K562 (cell line): ENCODE results near the gene PKD1. TPM values are rescaled to one million over a fixed set of nuclear protein-coding genes. Genes with fewer than 3 reads are reported as not detected.
A peak's percentile ranks its signal among the peaks of the same experiment; 100 is the strongest.

Source experiments
- BRCA1 ChIP-seq, 2 experiments: fragments of 450-650 bp in 1 of 2; sonication (generic) in 1 of 2; formaldehyde crosslinking in 1 of 2; IDR thresholded peaks; 2 replicates each; pipeline versions ENCODE4 v1.5.0 to v1.6.1; 2017 to 2020; ENCODE audit warnings: mild to moderate bottlenecking in 1 of 2, missing genetic modification reagents in 1 of 2
- CREM ChIP-seq: IDR thresholded peaks from 2 replicates; pipeline ENCODE4 v1.6.1; 2014; ENCODE audit warnings: antibody characterized with exemption, low read depth
- DIDO1 ChIP-seq: fragments of 450-650 bp; IDR thresholded peaks from 2 replicates; pipeline ENCODE4 v1.6.1; 2016; ENCODE audit warnings: low read depth, missing biosample characterization, missing genetic modification characterization
- ELK3 ChIP-seq: fragments of 450-650 bp; formaldehyde crosslinking; IDR thresholded peaks from 2 replicates; pipeline ENCODE4 v1.4.0; 2020; ENCODE audit warnings: mild to moderate bottlenecking
- EP300 ChIP-seq: IDR thresholded peaks from 2 replicates; pipeline ENCODE4 v1.6.1; 2012; ENCODE audit warnings: low read length, improper control_type of control experiment
- GABPB2 ChIP-seq: fragments of 250-450 bp; sonication (Bioruptor Pico); conservative IDR thresholded peaks from 2 replicates; pipeline ENCODE4 v1.5.1; 2021; ENCODE audit warnings: mild to moderate bottlenecking
- GTF2F1 ChIP-seq: IDR thresholded peaks from 2 replicates; pipeline ENCODE4 v1.6.1; 2011; ENCODE audit warnings: low read depth, low read length, improper control_type of control experiment
- HES1 ChIP-seq: fragments of 450-650 bp; IDR thresholded peaks from 2 replicates; pipeline ENCODE4 v1.6.1; 2016; ENCODE audit warnings: low read depth, mild to moderate bottlenecking, moderate library complexity
- ID3 ChIP-seq, 2 experiments: fragments of 250-450 bp in 1 of 2; fragments of 450-650 bp in 1 of 2; sonication (Bioruptor Pico) in 1 of 2; IDR thresholded peaks; 2 replicates each; pipeline versions ENCODE4 v1.6.1 to v1.8.0; 2016 to 2021; ENCODE audit warnings: mild to moderate bottlenecking in 2 of 2, moderate library complexity in 2 of 2, missing compliant biosample characterization in 1 of 2, missing genetic modification characterization in 1 of 2
- MBD2 ChIP-seq: sonication (generic); IDR thresholded peaks from 2 replicates; pipeline ENCODE4 v1.6.1; 2016; ENCODE audit warnings: low read depth, borderline replicate concordance
- MTA3 ChIP-seq: fragments of 450-650 bp; formaldehyde crosslinking; IDR thresholded peaks from 2 replicates; pipeline ENCODE4 v1.6.1; 2017; ENCODE audit warnings: mild to moderate bottlenecking, borderline replicate concordance
- NR3C1 ChIP-seq: sonication (generic); formaldehyde crosslinking; IDR thresholded peaks from 2 replicates; pipeline ENCODE4 v1.8.1; 2022; ENCODE audit warnings: missing genetic modification reagents
- PML ChIP-seq: IDR thresholded peaks from 2 replicates; pipeline ENCODE4 v1.6.1; 2012; ENCODE audit warnings: low read length, inconsistent platforms
- POLR2G ChIP-seq: fragments of 200-400 bp; formaldehyde crosslinking; IDR thresholded peaks from 2 replicates; pipeline ENCODE4 v1.6.1; 2017; ENCODE audit warnings: low read depth, mild to moderate bottlenecking, antibody characterized with exemption, low read length, moderate library complexity
- PTBP1 ChIP-seq: fragments of 200-400 bp; formaldehyde crosslinking; IDR thresholded peaks from 2 replicates; pipeline ENCODE4 v1.6.1; 2017; ENCODE audit warnings: low read depth, low read length
- SNRNP70 ChIP-seq: fragments of 200-400 bp; formaldehyde crosslinking; optimal IDR thresholded peaks from 2 replicates; pipeline ENCODE3; 2017; ENCODE audit warnings: low read depth, low read length
- SUPT5H ChIP-seq: fragments of 450-650 bp; IDR thresholded peaks from 2 replicates; pipeline ENCODE4 v1.6.1; 2016
- TAF1 ChIP-seq: IDR thresholded peaks from 2 replicates; pipeline ENCODE4 v1.6.1; 2011; ENCODE audit warnings: mild to moderate bottlenecking, low read length, moderate library complexity; ENCODE audit not compliant: insufficient read depth, control insufficient read depth, severe bottlenecking; ENCODE audit errors: extremely low read depth
- TRIM28 ChIP-seq: fragments of 450-650 bp; IDR thresholded peaks from 2 replicates; pipeline ENCODE4 v1.6.1; 2017
- U2AF1 ChIP-seq: fragments of 200-400 bp; formaldehyde crosslinking; optimal IDR thresholded peaks from 2 replicates; pipeline ENCODE3; 2017; ENCODE audit warnings: mild to moderate bottlenecking, low read depth, low read length, moderate library complexity
- USF2 ChIP-seq: sonication (generic); formaldehyde crosslinking; IDR thresholded peaks from 2 replicates; pipeline ENCODE4 v1.5.0; 2020; ENCODE audit warnings: missing genetic modification reagents
- XRCC3 ChIP-seq: fragments of 450-650 bp; IDR thresholded peaks from 2 replicates; pipeline ENCODE4 v1.6.1; 2017; ENCODE audit warnings: mild to moderate bottlenecking, moderate library complexity
- ZNF174 ChIP-seq: fragments of 250-450 bp; sonication (Bioruptor Pico); IDR thresholded peaks from 2 replicates; pipeline ENCODE4 v1.4.0; 2020; ENCODE audit warnings: mild to moderate bottlenecking
- ZNF347 ChIP-seq: fragments of 450-650 bp; formaldehyde crosslinking; IDR thresholded peaks from 2 replicates; pipeline ENCODE4 v1.4.0; 2020; ENCODE audit warnings: low read depth, mild to moderate bottlenecking, moderate library complexity
- ZNF354B ChIP-seq: fragments of 250-450 bp; sonication (Bioruptor Pico); IDR thresholded peaks from 2 replicates; pipeline ENCODE4 v1.4.0; 2020
- ZNF561 ChIP-seq: fragments of 450-650 bp; formaldehyde crosslinking; conservative IDR thresholded peaks from 2 replicates; pipeline ENCODE4 v1.4.0; 2020; ENCODE audit warnings: mild to moderate bottlenecking, moderate library complexity
- ZNF764 ChIP-seq: fragments of 250-450 bp; sonication (Bioruptor Pico); IDR thresholded peaks from 2 replicates; pipeline ENCODE4 v1.4.0; 2020; ENCODE audit warnings: low read depth, mild to moderate bottlenecking, moderate library complexity
- ZNF778 ChIP-seq: fragments of 450-650 bp; formaldehyde crosslinking; IDR thresholded peaks from 2 replicates; pipeline ENCODE4 v1.4.0; 2020; ENCODE audit warnings: mild to moderate bottlenecking, moderate library complexity
- polyA plus RNA-seq, 8 experiments: library from polyadenylated mRNA; depleted of rRNA in 4 of 8; stranded (reverse) in 5 of 8; unstranded in 3 of 8; fragments of >200 nt; fragmentation: Nextera tagmentation in 2 of 8; fragmentation: Illumina TruSeq in 1 of 8; extraction: Ambion mirVana in 2 of 8; extraction: Trizol in 1 of 8; gene quantifications; 2 replicates each; pipeline versions ENCODE4 v1.2.1 to v1.2.3, GENCODE V29; 2011 to 2014; ENCODE audit warnings: inconsistent platforms in 1 of 8, missing spikeins in 1 of 8
- total RNA-seq, 7 experiments: library from RNA; depleted of rRNA in 6 of 7; stranded (reverse); fragments of >200 nt in 6 of 7; fragmentation: Illumina TruSeq in 2 of 7; extraction: Trizol in 2 of 7; gene quantifications; 2 replicates each; pipeline versions ENCODE4 v1.2.1 to v1.2.3, GENCODE V29; 2011 to 2021; ENCODE audit warnings: low replicate concordance in 1 of 7

The PKD1 gene
- total and polyA plus RNA-seq, 9 of the 15 experiments (the other 6 are each of a cell fraction or from before 2014, with no cell fraction given): 0.23 to 93.5 (median 12.6) TPM

GRCh38 chr16:2151188-2152091 is 15.7 kb upstream of the PKD1 start (continued):
- TF ChIP-seq ZNF561 (CRISPR knock-in tag) (no peak), ZNF764 (CRISPR knock-in tag) (no peak), HES1 (no peak), EP300 (no peak), MBD2 (no peak), TAF1 (peak; percentile 13), U2AF1 (no peak), SUPT5H (peak; percentile 69), BRCA1 (IDR thresholded peaks at IDR 0.05) (no peak), BRCA1 (CRISPR knock-in tag; IDR thresholded peaks at IDR 0.05) (no peak), ZNF778 (CRISPR knock-in tag) (no peak), DIDO1 (tag) (no peak), ID3 (CRISPR knock-in tag; IDR thresholded peaks at IDR 0.05) (no peak), ID3 (tag; IDR thresholded peaks at IDR 0.05) (no peak), GTF2F1 (no peak), USF2 (CRISPR knock-in tag) (no peak), CREM (no peak), XRCC3 (no peak), GABPB2 (CRISPR knock-in tag) (no peak), ELK3 (CRISPR knock-in tag) (no peak), SNRNP70 (peak; percentile 20), TRIM28 (no peak), ZNF174 (CRISPR knock-in tag) (no peak), PML (no peak), POLR2G (peak; percentile 72), NR3C1 (no peak), PTBP1 (peak; percentile 47; the same call in 1 of the 2 replicates), ZNF347 (CRISPR knock-in tag) (no peak), ZNF354B (CRISPR knock-in tag) (no peak), MTA3 (no peak)
